ENCODE measurements around the gene CDHR5. TPM values are rescaled to one million over a fixed set of nuclear protein-coding genes. Genes with fewer than 3 reads are reported as not detected.

Gene CDHR5
- total RNA-seq, 2 donors from 2014 or later = 0.13 to 0.27 TPM

DNA sequence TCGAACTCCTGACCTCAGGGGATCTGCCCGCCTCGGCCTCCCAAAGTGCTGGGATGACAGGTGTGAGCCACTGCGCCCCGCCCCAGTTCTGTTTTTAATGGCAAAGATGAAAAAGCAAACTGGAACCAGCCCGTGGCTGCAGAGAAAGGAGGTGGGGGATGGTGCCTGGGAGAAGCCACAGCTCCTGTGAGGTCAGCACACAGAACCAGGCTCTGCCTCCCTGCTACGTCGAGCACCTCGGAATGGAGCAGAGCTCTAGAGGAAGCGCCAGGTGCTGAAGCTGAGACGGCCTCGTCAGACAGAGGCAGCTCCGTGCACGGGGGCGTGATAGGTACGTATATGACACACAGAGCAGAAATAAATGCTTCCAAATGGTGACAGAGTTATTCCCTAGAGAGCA, 20.8 kb upstream of the CDHR5 start:
- no peaks in the 10 kb centered on the region for H3K4me1 Mint-ChIP-seq
- Histone ChIP-seq H3K4me3 (ENCODE audit: low read length) (no peak overlapping the region), H3K4me1 (ENCODE audit: control insufficient read depth, insufficient read depth, low read length) (no peaks in the 10 kb centered on the region), H3K36me3 (ENCODE audit: control insufficient read depth, insufficient read depth, low read length) (peaks cover 9% of the 10 kb centered on the region), H3K9ac (ENCODE audit: extremely low read depth, low read length, poor library complexity, severe bottlenecking) (no peak overlapping the region), H3K27ac (ENCODE audit: low read depth, low read length) (no peak overlapping the region), H3K27me3 (ENCODE audit: control insufficient read depth, insufficient read depth, low read length, poor library complexity, severe bottlenecking) (peaks cover 7% of the 10 kb centered on the region), H3K9me3 (ENCODE audit: control insufficient read depth, low read length) (no peaks in the 10 kb centered on the region)
- H3K9me3 Mint-ChIP-seq = no peaks in the 10 kb centered on the region
- 90 to 91% methylated on average over 15 to 16 of the region's 16 CpGs for WGBS, 2 experiments (ENCODE audit: insufficient coverage in 1 of 2, insufficient read length in 1 of 2)
- H3K4me3 Mint-ChIP-seq = no peak overlapping the region
- DNase-seq = no peak
- TF ChIP-seq, protein P1, sequence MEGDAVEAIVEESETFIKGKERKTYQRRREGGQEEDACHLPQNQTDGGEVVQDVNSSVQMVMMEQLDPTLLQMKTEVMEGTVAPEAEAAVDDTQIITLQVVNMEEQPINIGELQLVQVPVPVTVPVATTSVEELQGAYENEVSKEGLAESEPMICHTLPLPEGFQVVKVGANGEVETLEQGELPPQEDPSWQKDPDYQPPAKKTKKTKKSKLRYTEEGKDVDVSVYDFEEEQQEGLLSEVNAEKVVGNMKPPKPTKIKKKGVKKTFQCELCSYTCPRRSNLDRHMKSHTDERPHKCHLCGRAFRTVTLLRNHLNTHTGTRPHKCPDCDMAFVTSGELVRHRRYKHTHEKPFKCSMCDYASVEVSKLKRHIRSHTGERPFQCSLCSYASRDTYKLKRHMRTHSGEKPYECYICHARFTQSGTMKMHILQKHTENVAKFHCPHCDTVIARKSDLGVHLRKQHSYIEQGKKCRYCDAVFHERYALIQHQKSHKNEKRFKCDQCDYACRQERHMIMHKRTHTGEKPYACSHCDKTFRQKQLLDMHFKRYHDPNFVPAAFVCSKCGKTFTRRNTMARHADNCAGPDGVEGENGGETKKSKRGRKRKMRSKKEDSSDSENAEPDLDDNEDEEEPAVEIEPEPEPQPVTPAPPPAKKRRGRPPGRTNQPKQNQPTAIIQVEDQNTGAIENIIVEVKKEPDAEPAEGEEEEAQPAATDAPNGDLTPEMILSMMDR (conservative IDR thresholded peaks at IDR 0.05) = no peak
- no peak overlapping the region for H3K27ac Mint-ChIP-seq
- peaks cover 33% of the 10 kb centered on the region for H3K36me3 Mint-ChIP-seq (ENCODE audit: low read depth)
- H3K27me3 Mint-ChIP-seq (ENCODE audit: insufficient read depth) = peaks cover 4% of the 10 kb centered on the region

DNA sequence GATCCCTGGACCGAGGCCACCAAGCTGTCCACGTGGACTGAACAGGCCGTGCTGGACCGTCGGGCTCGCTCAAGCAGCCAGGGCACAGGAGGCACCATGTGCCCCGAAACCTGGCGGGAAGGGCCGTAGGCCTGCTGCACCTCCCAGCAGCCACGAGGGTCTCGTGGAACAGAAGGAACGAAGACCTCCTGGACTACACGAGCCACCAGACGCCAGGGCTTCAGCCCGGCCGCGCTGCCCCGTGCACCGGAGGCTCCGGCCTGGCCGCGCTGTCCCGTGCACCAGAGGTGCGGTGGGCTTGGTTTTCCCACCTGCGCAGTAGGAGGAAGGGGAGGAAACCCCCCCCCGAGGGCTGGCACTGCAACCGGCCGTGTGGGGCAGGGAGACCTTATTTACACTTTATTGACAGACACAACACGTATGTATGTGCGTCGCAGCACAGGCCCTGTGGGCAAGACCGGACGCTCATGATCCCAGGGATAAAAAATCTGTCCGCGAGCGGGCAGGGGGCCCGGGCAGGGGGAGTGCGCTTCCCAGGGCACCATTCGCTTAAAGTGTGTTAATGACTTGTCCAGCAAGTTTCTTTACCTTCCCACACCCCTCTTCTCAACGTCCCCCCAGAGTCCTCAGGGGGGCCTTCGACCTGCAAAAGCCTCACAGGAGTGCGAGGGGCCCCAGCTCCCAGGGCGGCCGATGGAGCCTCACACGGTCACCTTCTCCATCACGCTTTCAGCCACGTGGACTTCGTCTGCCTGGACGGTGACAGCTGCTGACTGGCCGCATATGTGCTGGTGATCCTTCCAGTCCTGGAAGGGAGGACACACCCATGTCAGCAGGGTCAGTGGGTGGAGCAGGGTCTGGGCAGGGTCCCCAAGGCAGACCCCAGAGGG, 19.3 kb upstream of the CDHR5 start:
- no peak overlapping the region for H3K27ac ChIP-seq (ENCODE audit: low read depth, low read length)
- DNase-seq = no peak
- H3K4me1 Mint-ChIP-seq = no peaks in the 10 kb centered on the region

DNA sequence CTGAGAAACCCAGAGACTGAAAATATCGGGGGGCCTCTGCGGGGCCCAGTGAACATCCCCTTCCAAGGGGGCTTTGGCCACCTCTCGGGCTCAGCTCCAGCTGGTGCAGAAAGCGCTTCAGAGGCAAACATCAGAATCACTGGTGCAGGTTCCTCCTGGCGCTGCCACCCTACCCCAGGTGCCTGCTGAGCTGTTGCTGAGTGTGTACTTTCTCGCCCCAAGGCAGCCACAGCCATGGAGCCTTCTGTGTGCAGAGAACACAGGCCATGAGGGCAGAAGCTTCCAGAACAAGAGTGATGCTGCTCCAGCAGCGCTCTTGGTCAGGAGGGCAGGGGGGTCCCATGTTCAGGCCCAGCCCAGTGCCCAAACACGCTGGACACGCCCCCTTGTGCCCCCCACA, 18.6 kb upstream of the CDHR5 start:
- H3K27ac Mint-ChIP-seq = no peak overlapping the region
- Histone ChIP-seq H3K27me3 (ENCODE audit: control insufficient read depth, insufficient read depth, low read length, poor library complexity, severe bottlenecking) (peaks cover 21% of the 10 kb centered on the region), H3K4me1 (ENCODE audit: control insufficient read depth, insufficient read depth, low read length) (peaks cover 3% of the 10 kb centered on the region), H3K9me3 (ENCODE audit: control insufficient read depth, low read length) (no peaks in the 10 kb centered on the region), H3K9ac (ENCODE audit: extremely low read depth, low read length, poor library complexity, severe bottlenecking) (no peak overlapping the region), H3K27ac (ENCODE audit: low read depth, low read length) (no peak overlapping the region), H3K36me3 (ENCODE audit: control insufficient read depth, insufficient read depth, low read length) (no peaks in the 10 kb centered on the region), H3K4me3 (ENCODE audit: low read length) (no peak overlapping the region)
- DNase-seq = no peak
- peaks cover 19% of the 10 kb centered on the region for H3K36me3 Mint-ChIP-seq (ENCODE audit: low read depth)
- TF ChIP-seq, protein P1 (conservative IDR thresholded peaks at IDR 0.05) = no peak
- peaks cover 22% of the 10 kb centered on the region for H3K27me3 Mint-ChIP-seq (ENCODE audit: insufficient read depth)
- WGBS, 2 experiments (ENCODE audit: insufficient coverage in 1 of 2, insufficient read length in 1 of 2) = 93 to 94% methylated on average over 7 to 9 of the region's 9 CpGs
- H3K4me1 Mint-ChIP-seq = peaks cover 6% of the 10 kb centered on the region
- no peak overlapping the region for H3K4me3 Mint-ChIP-seq
- no peaks in the 10 kb centered on the region for H3K9me3 Mint-ChIP-seq

More for the DNA sequence above, 19.3 kb upstream of the CDHR5 start:
- Mint-ChIP-seq H3K4me3 (no peak overlapping the region), H3K36me3 (ENCODE audit: low read depth) (peaks cover 24% of the 10 kb centered on the region), H3K27me3 (ENCODE audit: insufficient read depth) (peaks cover 14% of the 10 kb centered on the region), H3K27ac (no peak overlapping the region), H3K9me3 (no peaks in the 10 kb centered on the region)
- Histone ChIP-seq H3K4me1 (ENCODE audit: control insufficient read depth, insufficient read depth, low read length) (no peaks in the 10 kb centered on the region), H3K9me3 (ENCODE audit: control insufficient read depth, low read length) (no peaks in the 10 kb centered on the region), H3K27me3 (ENCODE audit: control insufficient read depth, insufficient read depth, low read length, poor library complexity, severe bottlenecking) (peaks cover 14% of the 10 kb centered on the region), H3K9ac (ENCODE audit: extremely low read depth, low read length, poor library complexity, severe bottlenecking) (no peak overlapping the region), H3K36me3 (ENCODE audit: control insufficient read depth, insufficient read depth, low read length) (no peaks in the 10 kb centered on the region), H3K4me3 (ENCODE audit: low read length) (no peak overlapping the region)
- TF ChIP-seq, protein P1 (conservative IDR thresholded peaks at IDR 0.05) = no peak
- WGBS, 2 experiments (ENCODE audit: insufficient coverage in 1 of 2, insufficient read length in 1 of 2) = 93 to 98% methylated on average over 30 to 50 of the region's 50 CpGs

All from endodermal cell (in vitro differentiated cells).